Stimulated activated CD8-positive, alpha-beta memory T cell treated with anti-CD3 and anti-CD28 coated beads, Interleukin-7, amount 100 ng/mL, for 48 hours (primary cell): ENCODE measurements around the gene MPL.
"Not testable (repeated sequence)": the region's sequence is repeated elsewhere in the genome, so short reads cannot be mapped to it uniquely, and the experiment has no call there.

Experiments
- DNase-seq, 2 donors: peaks; one replicate each; pipeline ENCODE4 v3.0.0-alpha.2; 2020; ENCODE audit warnings: low read depth in 1 of 2; ENCODE audit errors: extremely low read depth in 1 of 2

Gene MPL

DNA sequence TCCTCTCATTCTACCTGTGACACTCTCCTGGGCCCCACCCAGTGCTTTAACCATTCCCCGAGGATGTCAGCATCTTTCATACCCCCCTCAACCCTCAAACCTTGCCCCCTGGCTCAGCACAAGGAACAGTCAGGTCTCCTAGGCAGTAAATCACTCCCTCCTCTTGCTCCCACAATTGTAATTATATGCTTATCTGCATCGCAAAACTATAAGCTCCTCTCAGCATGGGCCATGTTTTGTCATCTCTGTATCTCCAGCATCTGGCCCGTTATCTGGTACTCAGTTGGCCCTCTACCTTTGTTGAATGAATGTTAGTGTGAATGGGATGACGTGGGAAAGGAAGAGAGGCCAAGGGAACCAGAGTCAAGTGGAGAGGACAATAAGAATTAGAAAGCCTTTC, 32.9 kb downstream of the MPL start:
- DNase-seq, result no peak

DNA sequence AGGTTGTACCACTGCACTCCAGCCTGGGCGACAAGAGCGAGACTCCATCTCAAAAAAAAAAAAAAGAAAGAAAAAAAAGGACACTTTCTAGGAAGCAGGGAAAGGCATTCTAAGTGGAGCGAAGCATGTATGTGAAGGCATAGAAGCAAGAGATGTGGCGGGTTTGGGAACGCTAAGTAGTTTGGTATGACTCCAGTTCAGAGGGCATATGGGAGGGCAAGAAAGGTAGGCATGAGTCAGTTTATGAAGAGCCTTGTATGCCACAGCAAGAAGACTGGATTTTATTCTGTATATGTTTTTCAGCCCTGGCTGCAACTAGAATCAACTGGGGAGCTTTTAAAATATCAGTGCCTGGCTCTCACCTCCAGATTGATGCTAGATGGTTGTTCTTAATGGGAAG, 34.6 kb downstream of the MPL start:
- no peak for DNase-seq

DNA sequence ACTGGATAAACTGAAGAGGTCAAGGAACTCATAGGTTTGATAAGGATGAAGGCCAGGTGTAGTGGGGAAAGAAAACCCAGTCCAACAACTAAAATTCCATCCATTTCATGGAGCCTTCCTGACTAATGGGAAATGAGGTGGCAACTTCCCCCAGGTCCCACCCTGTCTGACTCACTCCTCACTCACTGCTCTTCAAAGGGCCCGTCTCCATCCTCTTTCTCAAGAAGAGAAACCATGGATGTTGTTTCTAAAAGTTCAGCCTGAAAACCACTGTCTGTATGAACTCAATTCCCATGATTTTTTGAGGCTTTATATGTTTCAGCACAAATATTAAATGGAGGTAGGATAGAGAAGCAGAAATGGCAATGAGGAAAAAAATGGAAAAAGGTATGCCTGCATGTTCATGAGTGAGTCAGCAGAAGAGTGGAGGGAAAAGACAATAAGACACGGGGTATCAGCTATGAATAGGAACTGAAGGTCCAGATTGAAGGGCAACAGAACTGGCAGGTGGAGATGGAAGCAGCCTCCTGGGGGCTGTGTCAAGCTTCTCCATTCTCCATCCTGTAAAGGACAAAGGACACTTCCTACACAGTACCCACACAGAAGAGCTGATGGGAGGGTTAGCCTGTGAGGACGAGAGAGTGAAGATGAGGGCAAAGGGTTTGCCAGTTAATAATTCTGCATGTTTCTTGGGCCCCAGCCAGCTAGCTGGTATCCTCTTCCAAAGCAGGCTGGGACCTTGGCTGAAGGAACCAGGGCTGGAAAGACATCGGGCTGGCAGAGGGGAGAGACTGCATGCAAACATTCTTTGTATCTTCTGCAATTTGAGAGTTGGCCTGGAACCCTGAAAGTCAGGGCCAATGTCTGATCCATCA, 35.7 kb downstream of the MPL start:
- DNase-seq, result no peak

DNA sequence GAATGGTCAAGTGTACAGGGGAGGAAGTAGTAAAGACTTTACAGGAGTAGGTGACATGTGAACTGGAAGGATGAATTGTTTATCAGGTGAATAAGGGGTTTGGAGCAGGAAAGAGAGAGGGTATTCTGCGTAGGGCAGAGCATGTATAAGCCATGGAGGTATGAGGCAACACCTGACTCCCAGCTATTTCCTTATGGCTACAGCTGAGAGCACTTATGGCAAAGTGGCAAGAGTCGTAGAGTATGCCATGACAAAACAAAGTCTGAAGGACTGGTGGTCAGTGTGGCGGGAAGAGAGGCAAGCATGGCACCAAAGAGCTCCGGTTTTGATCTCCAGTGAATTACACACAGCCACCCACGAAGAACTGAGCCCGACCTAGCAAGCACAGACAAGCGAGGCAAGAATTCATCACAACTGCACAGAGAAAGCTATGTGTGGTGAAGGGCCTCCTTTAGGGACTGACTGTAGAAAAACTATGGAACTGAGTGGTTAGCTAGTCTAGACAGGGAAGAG, 39.2 kb downstream of the MPL start:
- no peak for DNase-seq

DNA sequence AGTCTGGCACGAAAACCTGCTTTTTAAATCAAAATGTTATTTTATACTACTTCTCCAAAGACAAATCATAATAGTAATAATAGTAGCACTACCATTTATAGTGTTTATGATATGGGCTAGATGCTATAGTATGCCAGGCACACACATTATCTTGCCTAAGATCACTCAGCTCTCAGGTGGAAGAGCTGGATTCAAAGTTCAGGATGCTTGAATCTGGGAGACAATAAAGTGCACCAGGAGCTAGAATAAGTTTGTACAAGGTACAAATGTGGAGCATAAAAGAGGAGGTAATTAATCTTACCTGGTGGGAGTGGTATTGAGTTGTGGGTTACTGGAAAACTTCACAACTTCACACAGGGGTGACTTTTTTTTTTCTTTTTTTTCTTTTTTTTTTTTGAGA, 40.2 kb downstream of the MPL start:
- no peak for DNase-seq

DNA sequence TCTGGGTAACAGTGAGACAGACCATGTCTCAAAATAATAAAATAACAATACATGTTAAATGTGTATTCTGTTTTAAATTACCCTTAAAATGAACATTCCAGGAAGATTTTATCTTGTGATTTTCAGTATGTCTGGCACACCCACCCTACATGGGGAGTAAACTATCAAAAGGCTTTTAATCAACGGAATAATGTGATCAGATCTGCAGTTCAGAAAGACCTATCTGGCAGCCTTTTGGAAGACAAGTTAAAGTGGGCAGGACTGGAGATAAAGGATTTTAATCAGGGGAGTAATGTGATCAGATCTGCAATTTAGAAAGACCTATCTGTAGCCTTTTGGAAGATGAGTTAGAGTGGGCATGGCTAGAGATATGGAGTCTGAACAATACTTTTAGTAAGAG, 41.9 kb downstream of the MPL start:
- DNase-seq, result no peak

DNA sequence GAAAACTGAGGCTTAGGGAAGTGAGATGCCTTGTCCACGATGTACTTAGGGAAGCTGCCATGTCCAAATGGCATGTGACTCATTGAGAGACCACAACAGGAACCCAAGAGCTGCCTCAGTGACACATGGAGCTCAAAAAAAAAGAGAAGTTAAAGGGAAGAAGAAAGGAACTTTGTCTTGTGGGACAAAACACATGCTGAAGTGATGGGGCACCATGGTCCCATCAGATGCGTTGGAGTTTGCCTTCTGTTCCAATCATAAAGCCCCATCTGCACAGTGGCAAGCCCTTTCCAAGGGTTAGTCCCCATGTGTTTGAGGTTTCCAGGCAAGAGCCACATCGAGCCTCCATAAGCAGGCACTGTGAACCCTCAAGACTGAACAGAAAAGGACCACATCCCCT, 44.0 kb downstream of the MPL start:
- DNase-seq, result no peak

DNA sequence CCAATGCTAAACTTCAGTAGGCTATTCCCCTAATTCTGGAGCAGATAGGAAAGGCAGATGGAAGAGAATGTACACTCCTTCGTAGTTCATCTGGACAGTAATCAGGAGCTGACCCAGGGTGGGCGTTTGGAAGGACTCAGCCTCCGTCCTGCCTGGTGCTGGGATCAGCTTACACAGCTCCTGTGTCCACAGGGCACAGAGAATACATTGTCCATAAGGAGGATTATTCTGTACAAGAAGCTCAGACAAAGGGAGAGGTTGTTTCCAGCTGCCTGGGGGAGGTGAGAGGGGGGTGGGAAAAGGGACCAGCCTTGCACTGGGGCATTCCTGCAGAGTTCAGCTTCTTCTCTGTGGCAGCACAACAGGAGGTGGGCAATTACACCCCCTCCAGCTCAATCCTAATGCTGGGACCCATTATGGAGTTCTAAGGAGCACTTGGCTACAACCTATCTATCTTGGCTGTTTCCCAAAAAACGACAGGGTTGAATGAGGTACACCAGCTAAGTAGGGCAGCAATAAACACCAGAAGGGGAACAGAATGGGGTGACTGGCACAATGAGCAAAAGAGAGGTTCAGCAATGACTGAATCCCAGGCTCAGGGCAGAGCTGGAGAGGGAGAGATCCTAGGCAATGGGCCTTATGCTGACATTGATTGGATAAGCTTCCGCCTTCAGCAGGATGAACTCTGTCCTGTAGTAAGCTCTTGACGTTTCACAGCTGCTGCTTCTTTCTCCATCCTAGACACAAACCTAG, 44.6 kb downstream of the MPL start:
- no peak for DNase-seq

DNA sequence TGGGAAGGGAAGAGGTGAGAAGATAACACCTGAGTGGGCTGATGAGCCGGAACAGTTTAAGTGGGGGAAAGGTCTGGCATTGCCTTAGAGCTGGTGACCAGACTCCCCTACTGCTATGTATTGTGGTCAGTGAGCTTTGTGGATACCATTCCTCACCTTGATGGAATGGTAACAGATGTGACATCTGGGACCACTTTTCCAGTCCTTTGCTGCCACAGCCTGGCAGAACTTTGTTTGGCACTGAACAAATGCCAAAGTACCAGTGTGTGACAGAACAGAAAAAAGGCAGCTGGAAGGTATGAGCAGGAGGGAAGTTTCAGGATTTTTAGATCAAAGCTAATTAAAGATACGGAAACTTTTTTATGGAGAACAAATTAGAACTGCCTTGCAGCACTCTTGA, 45.8 kb downstream of the MPL start:
- no peak for DNase-seq

DNA sequence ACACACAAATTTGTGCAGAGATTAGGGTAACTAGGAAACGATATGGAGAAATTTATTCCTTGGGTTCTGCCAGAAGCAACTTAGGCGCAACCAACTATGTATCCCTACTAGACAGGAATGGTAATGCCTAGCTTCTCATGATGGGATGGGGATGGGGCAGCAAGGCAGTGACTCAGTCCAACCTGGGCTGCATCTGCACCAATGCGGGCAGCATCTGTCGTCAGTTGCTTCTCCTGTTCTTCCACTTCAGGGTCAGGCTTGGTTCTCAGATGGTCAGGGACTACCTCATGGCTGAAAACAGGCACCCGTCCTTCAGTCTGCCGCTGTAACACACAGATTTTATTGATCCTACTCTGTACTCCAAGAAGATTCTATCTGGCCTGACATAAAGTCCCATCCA, 49.1 kb downstream of the MPL start:
- DNase-seq, result no peak

DNA sequence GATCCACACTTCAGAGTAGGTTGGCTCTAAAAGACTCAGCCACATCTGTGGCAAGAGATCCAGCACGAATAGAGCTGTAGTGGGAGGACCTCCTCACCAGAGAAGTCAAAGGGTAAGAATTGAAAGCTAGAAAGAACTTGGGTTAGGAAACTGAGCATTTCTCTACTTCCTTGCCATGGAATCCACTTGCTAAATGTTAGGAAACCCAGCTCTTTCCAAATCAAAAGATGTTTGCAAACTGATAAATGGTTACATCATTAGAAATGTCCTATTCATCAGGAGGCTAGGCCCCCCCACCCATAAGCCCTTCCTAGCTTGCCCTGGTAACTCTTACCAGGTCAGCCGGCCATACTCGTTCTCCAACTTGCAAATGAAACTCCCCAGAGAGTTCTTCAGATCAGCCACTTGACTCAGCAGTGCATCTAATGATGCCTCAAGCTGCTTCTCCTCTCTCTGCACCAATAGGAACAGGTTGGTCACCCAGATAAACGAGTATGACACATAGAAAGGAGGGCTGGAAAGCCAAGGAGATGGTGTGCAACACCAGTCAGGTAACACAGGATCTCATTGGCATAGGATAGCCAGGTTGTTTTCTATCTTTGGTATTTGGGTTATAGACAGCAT, 50.5 kb downstream of the MPL start:
- DNase-seq, result no peak

DNA sequence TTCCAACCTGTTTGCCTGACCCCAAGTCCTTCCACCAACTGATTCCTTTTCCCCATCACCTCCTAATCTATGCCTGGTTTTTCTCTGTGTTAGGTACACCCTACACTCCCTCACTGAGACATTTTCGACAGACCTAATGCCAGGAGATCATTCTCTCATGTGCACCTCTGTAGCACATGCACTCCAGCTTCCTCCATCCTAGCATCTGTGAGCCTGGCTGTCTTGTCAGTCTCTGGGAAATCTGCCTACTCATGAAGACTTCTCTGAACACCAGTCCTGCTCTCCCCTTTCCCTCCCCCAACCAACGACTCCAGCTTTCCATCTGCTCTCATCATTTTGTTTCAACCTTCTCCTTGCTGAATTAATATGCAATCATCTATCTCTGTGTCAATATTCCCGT, 51.0 kb downstream of the MPL start:
- no peak for DNase-seq

DNA sequence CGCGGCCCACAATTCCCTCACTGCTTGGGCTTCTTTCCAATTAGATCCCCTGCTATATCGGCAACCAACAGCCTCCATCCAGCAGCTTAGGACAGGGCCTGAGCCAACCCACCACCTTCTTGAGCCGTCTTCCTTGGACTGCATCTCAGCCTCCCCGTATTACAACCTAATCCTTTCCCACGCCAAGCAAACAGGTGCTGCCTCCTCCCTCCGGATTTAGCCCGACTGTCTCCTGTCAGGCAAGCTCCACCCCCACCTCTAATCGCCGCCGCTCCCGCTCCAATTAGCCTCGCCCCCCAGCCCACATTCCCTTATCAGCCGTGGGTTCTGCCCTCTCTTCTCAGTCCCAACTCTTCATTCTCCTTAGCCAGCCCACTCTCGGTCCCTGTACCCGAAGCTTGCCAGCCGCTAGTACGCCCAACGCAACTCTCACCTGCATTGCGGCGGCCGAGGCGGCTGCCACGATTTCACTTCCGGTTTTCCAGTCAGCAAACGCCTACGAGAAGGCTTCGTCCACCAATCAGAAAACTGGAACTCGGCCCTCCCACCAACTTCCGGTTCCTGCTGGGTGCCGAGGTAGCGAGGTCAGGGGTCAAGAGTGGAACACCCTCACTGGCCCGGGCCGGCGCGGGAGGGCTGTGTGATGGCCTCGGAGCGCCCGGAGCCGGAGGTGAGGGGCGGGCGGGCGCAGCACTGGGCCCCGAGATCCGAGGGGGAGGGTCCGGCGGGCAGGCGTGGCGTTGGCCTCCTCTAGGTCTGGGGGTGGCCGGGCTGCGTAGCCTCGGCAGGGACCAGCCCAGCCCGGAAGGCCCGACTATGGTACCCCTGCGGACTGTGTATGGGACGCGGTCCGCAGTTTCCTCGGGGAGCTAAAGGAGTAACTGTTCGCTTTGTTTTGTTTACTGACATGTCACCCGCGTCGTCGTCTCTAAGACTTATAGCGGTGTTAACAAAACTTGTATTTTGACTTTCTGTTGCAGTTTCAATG, 52.0 kb downstream of the MPL start, which contains the start of the genes MED8 and SZT2:
TSS of gene MED8 (minus strand) at position 475 of the 988 bp plus-strand sequence. CDS start at position 439, 36 bp downstream.
TSS of gene SZT2 (plus strand) at position 574 of the 988 bp plus-strand sequence. CDS start at position 644, 70 bp downstream.
- peak; percentile 84 to 91 for DNase-seq

DNA sequence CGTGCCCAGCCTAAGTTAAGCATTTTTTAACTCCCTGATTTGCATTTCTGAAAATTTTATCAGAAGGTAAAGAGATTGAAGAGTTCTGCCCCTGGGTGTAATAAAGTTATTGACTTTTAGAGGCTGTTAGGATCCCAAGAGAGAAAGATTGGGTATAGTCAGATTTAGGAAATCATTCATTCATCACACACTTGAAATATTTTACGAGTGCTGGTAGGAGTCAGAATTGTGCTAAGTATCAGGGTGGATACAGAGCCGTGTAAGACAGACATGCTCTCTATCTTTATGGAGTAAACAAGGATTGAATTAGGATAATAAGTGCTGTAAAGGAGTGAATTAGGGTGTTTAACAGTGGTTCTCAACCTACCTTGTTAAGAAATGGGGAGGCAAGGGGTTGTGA, 55.1 kb downstream of the MPL start:
- no peak for DNase-seq

DNA sequence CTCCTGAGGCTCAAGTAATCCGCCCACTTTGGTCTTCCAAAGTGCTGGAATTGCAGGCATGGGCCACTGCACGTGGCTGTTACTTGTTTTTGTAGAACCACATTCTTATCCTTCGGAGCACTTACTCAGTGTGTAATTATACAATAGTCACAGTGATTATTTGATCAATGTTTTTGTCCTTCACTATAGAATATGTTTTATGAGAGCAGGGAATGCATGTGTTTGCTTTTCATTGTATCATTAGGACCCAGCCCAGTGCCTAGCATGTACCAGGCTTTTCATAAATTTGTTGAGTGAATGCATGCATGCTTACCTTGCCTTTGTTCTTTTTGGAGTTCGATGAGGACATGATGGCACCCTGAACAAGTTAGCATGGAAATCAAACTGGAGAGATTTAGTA, 57.9 kb downstream of the MPL start:
- DNase-seq, result no peak

DNA sequence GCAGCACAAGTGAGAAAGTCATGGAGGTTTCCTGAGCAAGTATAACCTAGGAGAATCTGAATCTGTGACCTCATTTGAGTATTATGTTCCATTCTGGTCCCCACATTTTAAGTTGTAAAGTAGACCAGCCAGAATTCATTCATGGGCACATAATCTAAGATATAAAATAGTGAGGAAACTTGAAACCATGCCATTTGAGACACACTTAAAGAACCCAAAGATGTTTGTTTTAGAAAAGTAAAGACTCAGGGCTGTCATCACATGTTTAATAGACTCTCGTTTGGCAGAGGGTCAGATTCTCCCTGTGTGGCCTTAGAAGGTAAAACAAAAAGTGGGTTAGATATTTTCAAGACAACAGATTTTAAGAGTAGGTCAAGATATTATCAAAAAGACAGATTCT, 58.4 kb downstream of the MPL start:
- DNase-seq, result no peak

DNA sequence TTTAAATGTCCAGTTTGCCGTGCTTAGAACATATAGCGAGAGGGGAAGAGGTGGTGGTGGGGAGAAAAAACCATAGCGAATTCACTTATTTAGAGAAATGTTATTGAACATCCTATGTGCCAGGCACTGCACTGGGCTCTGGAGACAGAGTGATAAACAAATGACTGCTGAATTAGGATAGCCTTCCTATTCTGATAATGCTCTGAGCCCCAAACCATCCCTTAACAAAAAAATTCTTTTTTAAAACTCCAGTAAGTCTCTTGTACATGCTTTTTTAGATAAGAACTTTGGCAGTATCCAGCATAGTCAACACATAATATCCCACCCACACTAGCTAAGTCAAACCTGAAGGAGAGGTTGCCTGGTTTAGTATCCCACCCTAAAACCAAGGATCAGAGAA, 60.6 kb downstream of the MPL start:
- no peak for DNase-seq

DNA sequence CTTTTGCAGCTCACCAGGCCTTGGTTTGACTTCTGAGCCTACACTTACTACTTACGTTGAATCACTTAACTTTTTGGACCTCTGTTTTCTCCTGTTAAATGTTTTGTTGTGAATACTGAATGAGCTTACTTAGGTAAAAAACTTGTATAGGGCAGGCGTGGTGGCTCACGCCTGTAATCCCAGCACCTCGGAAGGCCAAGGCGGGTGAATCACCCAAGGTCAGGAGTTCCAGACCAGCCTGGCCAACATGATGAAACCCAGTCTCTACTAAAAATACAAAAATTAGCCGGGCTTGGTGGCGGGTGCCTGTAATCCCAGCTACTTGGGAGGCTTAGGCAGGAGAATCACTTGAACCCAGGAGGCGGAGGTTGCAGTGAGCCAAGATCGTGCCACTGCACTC, 62.8 kb downstream of the MPL start:
- DNase-seq, result not testable (repeated sequence)

DNA sequence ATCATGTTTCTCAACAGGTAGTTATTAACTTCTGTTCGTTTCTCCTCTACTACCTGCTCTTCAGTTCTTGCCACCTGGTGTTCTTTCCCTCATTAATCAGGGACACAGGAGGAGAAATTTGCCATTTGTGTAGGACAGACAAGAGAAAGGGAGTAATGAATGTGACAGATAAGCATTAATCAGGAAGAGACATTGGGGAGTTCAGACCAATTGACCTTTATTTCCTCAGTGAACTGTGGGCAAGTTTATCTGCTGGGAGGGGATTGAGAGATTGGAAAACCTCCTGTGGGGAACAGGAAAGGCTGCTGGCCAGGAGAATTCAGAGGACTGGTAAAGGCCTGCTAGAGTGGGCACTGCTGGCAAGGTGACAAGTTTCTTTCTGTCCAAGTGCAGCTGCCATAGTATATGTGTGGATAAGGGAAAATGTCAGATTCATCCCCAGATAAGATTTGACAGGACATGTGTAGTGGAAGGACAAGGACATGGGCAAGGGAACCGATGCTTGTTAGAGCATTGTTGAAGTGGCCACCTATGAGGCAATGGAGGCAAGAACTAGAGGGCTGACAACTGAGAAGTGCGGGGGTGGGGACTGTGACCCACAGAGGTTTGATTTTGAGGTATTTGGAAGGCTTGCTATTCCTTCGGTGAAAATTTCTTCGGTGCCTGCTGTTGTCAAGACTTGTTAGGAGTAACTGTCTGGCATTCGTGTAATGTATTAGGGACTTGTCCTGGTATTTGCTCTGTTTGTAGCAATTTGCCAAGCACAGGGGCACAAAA, 64.7 kb downstream of the MPL start:
- DNase-seq, result no peak
